Dermis microvascular lymphatic vessel endothelial cell (primary cell): Measurements from ENCODE around the gene CCNJL. TPM values are rescaled to one million over a fixed set of nuclear protein-coding genes. Genes with fewer than 3 reads are reported as not detected.
"Not testable (repeated sequence)": the region's sequence is repeated elsewhere in the genome, so short reads cannot be mapped to it uniquely, and the experiment has no call there.

Source experiments
- DNase-seq, 2 donors: peaks; one replicate each; pipeline versions ENCODE4 v3.0.0 to v3.0.0-alpha.2; 2010; ENCODE audit warnings: low read depth in 2 of 2
- total RNA-seq: library from RNA; depleted of rRNA; stranded (reverse); fragments of >200 nt; gene quantifications from 2 replicates; pipeline ENCODE4 v1.2.1, GENCODE V29; 2014

CCNJL gene
- total RNA-seq, 1 donor from 2014 or later = 4.0 TPM

- DNase-seq = peak; percentile 7 to 65
Observed at GRCh38 chr5:160262151-160263074, 50.0 kb downstream of the CCNJL start.

- peak in 1 of 2 donors; percentile 31 for DNase-seq
Observed at GRCh38 chr5:160260881-160261815, 51.2 kb downstream of the CCNJL start.

DNA sequence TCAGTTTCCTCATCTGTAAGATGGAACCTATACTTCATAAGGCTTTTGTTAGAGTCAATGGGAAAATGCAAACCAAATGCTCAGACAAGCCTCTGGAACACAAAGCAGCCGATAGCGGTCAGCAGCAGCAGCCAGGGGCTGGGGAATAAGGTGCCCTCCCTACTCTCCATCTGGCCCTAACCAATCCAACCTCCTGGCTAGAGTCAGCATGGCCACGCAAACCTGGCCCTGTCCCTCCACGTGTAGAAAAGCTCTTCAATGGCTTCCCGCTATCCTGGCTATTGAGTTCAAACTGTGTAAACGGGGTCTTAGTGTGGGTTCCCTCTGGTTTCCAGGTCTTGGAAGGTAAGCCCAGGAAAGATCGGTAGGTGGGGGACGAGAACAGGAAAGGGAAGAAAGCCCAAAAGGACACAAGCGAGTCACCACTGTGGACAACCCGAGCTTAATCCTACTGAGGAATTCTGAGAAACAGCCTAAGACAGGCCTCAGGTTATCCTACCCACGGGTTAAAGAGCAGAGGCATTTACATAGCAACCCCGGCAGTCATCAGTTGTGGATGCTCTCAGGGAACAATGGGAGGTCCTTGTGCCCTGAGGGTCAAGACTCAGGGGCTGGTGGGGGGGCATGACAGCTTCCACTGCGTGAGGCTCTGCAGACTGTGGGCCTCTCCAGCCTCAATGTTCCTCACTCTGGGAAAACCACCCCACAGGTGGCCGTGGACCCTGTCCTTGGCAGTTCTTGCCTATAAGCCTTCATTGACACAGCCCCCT is 52.2 kb downstream of the CCNJL start:
- DNase-seq = no peak

DNA sequence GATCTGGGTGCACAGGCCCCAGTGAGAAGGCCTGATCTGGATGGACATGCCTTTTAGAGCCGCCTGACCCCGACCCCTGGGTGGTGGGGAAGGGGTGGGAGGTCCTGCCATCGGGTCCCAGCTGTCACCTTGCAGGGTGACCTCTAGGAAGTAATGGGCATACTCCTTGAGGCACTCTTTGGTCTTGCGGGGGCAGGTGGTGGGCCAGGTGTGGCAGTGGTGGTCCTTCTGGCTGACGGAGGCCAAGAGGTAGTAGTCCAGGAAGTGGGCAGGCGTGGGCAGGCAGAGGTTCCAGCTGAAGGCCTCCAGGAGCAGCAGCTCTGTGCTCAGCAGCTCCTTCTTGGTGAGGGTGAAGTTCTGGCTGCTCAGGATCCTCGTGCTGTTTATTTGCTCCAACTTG is 53.0 kb downstream of the CCNJL start:
- no peak for DNase-seq

GRCh38 chr5:160254706-160255105 is 57.7 kb downstream of the CCNJL start:
- DNase-seq = no peak

GRCh38 chr5:160253441-160253840 is 58.9 kb downstream of the CCNJL start:
- DNase-seq = no peak

GRCh38 chr5:160252916-160253315 is 59.4 kb downstream of the CCNJL start:
- no peak for DNase-seq

DNA sequence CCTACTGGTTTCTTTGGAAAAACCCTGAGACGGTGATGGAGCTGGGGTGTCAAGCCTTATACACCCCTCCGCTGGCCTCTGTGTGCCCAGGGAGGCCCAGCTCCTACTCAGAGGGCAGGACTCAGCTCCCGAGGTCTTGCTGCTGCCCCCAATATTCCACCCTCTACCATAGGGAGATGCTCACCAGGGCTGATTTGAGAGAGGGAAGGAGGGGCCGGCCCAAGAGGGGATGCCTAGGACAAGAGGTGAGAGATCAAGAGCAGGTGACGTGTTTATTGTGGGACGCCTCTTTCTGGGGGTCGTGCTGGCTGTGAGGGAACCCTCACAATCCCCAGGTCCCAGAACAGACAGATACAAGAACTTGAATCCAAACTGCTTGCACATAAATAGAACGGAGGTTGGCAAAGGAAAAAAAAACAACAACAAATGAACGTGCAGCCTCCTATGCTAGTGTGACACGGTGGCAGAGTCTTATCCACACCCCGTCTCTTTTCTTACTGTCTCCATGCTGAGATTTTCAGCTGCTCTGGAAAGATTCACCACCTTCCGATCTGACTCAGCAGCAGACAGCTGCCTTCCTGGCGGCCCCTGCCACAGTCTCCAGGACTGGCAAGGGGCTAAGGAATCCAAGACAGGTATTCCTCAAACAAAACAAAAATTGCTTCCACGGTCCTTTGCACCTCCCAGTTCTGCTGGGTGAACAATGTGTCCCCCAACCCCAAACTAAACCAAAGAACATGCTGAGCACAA is 60.8 kb downstream of the CCNJL start:
- DNase-seq = no peak

DNA sequence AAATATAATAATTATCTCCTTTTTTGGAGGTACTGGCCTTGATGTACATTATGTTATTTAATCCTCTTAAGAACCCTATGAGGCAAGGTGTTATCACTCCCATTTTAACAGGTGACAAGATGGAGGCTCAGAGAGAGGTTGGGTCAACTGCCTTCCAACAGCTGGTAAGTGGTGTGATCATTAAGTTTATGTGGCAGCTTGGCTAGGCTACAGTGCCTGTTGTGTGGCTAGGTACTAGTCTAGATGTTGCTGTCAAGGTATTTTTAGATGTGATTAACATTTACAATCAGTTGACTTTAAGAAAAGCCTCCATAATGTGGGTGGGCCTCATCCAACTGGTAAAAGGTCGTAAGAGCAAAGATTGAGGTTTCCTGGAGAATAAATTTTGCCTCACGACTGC is 61.5 kb downstream of the CCNJL start:
- no peak for DNase-seq

DNA sequence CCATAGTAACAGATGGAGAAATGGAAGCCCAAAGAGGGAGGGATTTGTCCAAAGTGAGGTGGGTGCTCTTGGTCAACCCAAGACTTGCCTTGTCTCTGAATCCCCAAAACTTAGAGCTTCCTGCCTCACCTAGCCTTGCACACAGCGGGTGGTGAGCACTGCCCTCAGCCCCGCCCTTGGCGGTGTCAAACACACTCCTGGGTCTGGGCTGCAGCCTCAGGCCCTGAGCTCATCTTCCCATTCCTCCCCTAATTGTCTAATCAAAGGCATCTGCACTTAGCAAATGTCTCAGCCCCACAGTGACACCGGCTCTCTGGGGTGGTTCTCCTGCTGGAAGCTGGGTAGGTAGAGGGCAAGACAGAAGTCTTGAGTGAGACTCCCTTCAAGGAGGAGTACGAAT is 62.1 kb downstream of the CCNJL start:
- no peak for DNase-seq

DNA sequence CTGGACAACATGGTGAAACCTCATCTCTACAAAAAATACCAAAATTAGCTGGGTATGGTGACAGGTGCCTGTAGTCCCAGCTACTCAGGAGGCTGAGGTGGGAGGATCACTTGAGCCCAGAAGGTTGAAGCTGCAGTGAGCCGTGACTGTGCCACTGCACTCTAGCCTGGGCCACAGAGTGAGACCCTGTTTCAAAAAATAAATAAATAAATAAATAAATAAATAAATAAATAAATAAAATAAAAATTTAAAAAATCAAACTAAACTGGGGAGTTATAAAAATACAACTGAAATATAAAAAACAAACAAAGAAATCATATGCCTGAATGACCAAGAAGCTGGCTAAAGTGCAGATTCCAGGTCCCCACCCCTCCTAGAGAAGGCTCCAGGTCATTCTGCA is 62.8 kb downstream of the CCNJL start:
- DNase-seq = not testable (repeated sequence)

DNA sequence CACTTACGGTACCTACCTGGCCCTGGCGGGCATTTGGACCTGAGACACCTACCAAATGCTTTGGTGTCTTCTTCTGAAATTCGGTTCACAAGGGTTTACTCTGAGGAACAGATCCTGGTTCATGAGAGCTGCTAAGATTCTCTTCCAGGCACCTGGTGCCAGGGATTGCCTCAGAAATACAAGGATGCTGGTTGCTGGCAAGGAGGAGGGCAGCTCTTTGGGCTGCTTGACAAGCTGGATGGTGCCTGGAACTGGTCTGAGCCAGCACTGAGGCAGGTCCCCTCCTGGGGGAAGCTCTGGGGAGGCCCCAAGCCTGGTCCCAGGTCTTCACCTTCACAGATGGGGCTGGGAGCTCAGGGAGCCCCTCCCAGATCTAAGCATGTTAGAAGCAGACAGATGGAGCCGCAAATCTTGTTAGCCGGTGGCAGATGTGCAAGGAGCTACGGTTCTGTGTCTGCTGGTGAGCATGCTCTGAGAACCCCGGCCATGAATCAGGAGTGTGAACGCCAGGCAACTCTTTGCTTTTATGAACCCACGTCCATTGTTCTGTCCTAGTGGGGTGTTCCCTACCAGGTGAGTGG is 66.8 kb downstream of the CCNJL start:
- no peak for DNase-seq

DNA sequence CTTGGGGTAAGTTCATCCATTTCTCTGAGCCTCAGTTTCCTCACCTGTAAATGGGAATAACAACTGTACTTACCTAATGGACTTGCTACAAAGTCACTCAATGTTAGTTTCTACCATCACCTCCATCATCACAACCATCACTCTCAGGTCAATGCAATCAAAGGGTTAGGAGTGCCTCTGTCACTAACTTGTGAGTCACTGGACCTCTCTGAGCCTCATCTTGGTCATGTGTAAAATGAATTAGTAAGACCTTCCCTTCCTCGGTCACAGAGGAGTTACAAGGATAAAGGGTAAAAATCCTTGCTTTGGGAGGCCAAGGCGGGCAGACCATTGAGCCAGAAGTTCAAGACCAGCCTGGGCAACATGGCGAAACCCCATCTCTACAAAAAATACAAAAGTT is 70.2 kb downstream of the CCNJL start:
- no peak for DNase-seq

- DNase-seq = no peak
Observed at GRCh38 chr5:160240350-160240749, 72.0 kb downstream of the CCNJL start.

DNA sequence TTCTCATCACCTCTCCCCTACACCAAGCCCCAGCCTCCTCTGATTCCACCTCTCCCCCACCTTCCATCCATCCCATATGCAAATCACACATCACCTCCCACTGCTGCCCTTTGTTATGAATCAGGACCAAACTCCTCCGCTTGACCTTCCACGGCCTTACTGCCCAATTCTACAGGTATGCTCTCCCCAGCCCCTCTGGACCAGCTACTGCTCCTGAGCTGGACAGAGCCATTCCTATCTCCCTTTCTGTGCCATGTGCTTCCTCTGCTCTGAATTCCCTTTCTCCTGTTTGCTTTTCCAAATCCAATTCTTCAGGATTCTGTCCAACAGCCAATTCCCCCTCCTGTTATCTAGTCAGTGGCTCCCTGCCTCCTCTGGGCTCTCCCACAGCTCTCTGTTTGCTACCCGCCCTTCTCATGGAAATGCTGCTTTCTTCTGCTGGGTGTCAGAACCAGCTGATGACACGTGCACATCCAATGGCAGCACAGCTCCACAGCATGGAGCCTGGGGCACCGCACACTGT is 74.7 kb downstream of the CCNJL start:
- DNase-seq = no peak

DNA sequence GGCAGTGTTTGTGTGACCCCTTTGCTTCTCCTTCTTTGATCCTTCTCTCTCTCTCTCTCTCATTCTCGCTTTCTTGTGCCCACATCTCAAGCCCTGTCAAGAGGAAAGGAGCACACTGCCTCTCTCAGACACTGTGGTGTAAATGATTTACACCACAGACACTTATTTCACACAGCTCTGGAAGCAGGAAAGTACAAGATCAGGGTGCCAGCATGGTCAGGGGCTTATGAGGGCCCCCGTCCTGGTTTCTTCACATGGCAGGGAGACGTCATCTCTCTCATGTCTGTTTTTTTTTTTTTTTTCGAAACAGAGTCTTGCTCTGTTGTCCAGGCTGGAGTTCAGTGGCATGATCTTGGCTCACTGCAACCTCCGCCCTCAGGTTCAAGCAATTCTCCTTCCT is 76.6 kb downstream of the CCNJL start:
- no peak for DNase-seq

- DNase-seq = no peak
Observed at GRCh38 chr5:160233215-160233614, 79.1 kb downstream of the CCNJL start.

GRCh38 chr5:160231783-160232342 is 80.5 kb downstream of the CCNJL start:
- no peak for DNase-seq

DNA sequence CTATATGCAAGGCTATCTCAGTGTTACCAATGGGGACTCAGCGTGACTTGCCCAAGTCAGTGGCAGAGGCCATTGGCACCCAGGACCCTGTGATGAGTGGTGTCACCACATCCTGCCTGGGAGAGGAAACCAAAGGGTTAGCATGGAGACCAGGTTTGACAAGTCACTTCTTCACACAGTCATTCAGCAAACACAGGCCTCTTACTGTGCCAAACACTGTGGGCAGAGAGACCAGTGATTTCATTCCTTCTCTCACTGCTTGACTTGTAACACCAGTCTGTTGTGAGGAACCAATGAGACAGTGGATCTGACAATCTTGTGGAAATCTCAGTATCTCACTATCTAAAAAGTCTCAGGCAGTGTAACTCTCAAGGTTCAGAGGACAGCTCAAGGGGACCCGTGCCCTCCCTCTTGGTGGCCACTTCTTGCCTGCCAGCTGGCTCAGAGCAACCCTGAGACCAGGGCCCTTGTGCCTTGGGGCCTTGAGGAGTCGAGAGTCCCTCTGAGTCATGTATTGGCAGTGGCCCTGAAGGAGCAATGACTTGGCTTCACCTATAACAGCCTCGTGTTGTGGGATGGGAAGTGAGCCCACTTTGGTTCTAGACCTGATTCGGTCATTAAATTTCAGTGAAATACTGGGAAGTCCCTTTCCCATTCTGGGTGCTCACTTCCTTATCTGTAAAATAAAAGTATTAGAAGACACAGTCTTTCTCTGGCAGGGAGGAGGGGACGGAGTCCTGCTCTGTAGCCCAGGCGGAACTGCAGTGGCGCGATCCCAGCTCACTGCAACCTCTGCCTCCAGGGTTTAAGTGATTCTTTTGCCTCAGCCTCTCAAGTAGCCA is 81.5 kb downstream of the CCNJL start:
- DNase-seq = no peak
